NB4 (cell line): ENCODE measurements around the gene CRX.
A peak's percentile ranks its signal among the peaks of the same experiment; 100 is the strongest.

Source experiments
- DNase-seq: peaks from one replicate; pipeline ENCODE4 v3.0.0; 2010; ENCODE audit warnings: low read depth
- H3K4me3 ChIP-seq: one replicate; pipeline ENCODE4 v1.5.1; 2011; ENCODE audit warnings: mild to moderate bottlenecking, low read depth, low read length, moderate library complexity
- MYC ChIP-seq: IDR thresholded peaks from 2 replicates; pipeline ENCODE4 v1.6.1; 2011; ENCODE audit warnings: low read depth, low read length
- POLR2A ChIP-seq: IDR thresholded peaks from 2 replicates; pipeline ENCODE4 v1.6.1; 2011; ENCODE audit warnings: mild to moderate bottlenecking; ENCODE audit not compliant: insufficient read length; ENCODE audit errors: extremely low read depth
- TF ChIP-seq, protein P1 (sequence below): IDR thresholded peaks from 2 replicates; pipeline ENCODE4 v1.6.1; 2011; ENCODE audit warnings: low read depth, low read length
- TF ChIP-seq, protein P2 (sequence below): IDR thresholded peaks from one replicate; pipeline ENCODE4 v1.5.1; 2012; ENCODE audit warnings: low read depth, low read length

The CRX gene

GRCh38 chr19:47836038-47836437, 14.3 kb downstream of the CRX start:
- TF ChIP-seq, protein P1, sequence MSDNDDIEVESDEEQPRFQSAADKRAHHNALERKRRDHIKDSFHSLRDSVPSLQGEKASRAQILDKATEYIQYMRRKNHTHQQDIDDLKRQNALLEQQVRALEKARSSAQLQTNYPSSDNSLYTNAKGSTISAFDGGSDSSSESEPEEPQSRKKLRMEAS: no peak
- TF ChIP-seq, protein P2, sequence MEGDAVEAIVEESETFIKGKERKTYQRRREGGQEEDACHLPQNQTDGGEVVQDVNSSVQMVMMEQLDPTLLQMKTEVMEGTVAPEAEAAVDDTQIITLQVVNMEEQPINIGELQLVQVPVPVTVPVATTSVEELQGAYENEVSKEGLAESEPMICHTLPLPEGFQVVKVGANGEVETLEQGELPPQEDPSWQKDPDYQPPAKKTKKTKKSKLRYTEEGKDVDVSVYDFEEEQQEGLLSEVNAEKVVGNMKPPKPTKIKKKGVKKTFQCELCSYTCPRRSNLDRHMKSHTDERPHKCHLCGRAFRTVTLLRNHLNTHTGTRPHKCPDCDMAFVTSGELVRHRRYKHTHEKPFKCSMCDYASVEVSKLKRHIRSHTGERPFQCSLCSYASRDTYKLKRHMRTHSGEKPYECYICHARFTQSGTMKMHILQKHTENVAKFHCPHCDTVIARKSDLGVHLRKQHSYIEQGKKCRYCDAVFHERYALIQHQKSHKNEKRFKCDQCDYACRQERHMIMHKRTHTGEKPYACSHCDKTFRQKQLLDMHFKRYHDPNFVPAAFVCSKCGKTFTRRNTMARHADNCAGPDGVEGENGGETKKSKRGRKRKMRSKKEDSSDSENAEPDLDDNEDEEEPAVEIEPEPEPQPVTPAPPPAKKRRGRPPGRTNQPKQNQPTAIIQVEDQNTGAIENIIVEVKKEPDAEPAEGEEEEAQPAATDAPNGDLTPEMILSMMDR: no peak
- TF ChIP-seq MYC: no peak
- no peak for TF ChIP-seq POLR2A
- DNase-seq: no peak
- no peak overlapping the region for H3K4me3 ChIP-seq

DNA sequence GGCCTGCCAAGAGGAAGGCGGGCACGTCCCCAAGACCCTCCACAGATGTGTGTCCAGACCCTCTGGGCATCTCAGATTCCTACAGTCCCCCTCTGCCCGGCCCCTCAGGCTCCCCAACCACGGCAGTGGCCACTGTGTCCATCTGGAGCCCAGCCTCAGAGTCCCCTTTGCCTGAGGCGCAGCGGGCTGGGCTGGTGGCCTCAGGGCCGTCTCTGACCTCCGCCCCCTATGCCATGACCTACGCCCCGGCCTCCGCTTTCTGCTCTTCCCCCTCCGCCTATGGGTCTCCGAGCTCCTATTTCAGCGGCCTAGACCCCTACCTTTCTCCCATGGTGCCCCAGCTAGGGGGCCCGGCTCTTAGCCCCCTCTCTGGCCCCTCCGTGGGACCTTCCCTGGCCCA, 17.7 kb downstream of the CRX start:
- DNase-seq: no peak
- H3K4me3 ChIP-seq: no peak overlapping the region
- TF ChIP-seq, protein P1: no peak
- TF ChIP-seq MYC (no peak), POLR2A (no peak)
- TF ChIP-seq, protein P2: no peak

DNA sequence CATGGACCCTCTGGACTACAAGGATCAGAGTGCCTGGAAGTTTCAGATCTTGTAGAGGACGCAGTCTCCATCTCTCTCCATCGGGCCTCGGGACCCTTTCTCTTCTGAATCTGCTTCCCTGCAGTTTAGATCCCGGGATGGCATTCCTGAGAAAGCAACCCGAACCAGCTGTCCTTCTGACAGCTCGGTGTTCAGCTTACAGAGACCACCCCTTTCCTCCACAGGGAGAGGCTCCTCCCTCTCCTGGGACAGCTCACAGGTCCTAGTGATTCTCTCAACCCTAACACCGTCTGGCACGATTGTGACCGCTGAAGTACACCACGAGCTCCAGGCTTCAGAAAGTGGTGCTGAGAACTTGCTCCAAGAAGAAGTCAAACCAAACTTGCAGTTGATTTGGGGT, 18.2 kb downstream of the CRX start:
- H3K4me3 ChIP-seq: no peak overlapping the region
- TF ChIP-seq MYC: no peak
- no peak for TF ChIP-seq POLR2A
- TF ChIP-seq, protein P2: no peak
- TF ChIP-seq, protein P1: no peak

DNA sequence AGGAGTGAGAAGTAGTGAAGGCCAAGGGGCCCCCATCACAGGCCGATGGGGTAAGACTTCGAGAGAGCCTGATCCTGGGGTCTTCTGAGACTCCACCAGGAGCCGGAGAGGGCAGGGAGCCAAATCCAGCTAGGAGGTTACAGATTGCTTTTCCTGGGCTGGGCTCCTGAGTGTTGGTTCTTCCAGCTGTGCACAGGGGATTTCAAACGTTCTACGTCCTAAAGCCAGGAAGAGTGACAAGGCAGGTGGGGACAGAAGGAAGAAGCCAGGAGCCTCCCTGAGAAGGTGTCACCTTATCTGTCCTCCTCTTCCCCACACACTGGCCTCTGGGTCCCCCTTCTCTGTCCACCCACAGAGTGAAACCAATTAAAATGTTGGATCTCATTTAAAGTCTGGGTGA, 21.2 kb downstream of the CRX start:
- no peak for DNase-seq
- TF ChIP-seq MYC: no peak
- no peak for TF ChIP-seq POLR2A

More for the DNA sequence above, 18.2 kb downstream of the CRX start:
- DNase-seq: no peak

DNA sequence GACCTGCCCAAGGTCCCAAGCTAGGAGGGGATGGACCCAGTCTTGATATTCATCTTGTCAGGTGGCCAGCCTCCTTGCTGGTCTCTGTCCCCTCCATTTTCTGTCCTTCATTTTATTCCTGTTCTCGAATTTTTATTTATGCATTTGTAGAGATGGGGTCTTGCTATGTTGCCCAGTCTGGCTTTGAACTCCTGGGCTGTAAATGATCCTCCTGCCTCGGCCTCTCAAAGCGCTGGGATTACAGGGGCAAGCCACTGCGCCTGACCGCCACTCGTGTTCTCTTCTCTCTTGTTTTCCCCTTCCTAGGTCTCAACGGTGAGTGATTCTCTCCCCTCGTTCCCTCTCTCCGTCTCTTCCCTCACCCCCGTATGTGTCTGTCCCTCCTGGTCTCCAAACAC, 26.7 kb downstream of the CRX start:
- no peak for TF ChIP-seq MYC
- no peak for TF ChIP-seq POLR2A
- TF ChIP-seq, protein P2: no peak
- TF ChIP-seq, protein P1: no peak
- no peak for DNase-seq
- H3K4me3 ChIP-seq: no peak overlapping the region

More for the DNA sequence above, 21.2 kb downstream of the CRX start:
- no peak overlapping the region for H3K4me3 ChIP-seq

- H3K4me3 ChIP-seq: no peak overlapping the region
- TF ChIP-seq, protein P2: peak; percentile 97
- no peak for TF ChIP-seq POLR2A
- peak; percentile 90 for DNase-seq
These were observed 27.2 kb downstream of the CRX start for GRCh38 chr19:47848823-47849473.
